ENCODE measurements around the gene CHM. TPM values are rescaled to one million over a fixed set of nuclear protein-coding genes. Genes with fewer than 3 reads are reported as not detected.

Gene CHM
- total RNA-seq: 10 to 100 TPM in 1 of 2 donors, 1 to 10 TPM in 1; 8.7 to 13.0 TPM

DNA sequence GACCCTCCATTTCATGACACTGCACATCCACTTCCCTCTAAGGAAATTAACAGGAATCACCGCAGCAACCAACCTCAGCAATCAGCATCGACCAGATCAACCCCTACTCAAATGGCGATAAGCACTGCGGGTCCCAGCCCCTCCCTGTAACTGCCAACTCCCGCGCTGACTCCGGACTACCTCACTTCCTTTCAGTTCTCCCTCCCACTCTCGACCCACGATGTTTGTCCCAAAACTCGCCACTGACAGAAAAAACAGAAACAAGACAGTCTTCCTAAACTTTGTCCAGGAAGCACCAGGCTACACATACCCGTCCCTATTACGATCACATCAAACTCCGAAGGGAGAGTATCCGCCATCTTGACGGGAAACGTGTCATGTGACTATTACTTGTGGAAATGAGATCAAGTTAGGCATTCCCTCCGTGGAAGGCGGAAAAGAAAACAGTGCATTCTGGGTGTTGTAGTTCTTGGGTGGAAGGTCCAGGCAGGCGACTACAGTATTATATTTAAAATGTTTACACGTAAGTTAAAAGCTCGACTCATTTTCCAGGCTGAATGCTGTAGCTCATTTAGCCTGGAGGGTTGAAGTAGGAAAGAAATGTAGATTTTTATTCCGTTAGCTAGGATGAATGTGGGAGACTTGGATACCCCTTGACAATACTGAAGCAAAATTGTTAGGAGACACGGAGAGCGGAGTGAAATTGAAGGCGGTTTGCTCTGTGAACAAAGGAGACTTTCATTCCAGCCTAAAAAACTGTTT lies at the start of gene CHM:
Gene CHM (minus strand): TSS at position 385 of the 762 bp plus-strand sequence. CDS start 26 bp downstream, at position 359.
- Histone ChIP-seq H3K9me3 (no peaks in the 10 kb centered on the region), H3K27ac (peak within 1 kb of the TSS; percentile 75 to 77), H3K36me3 (no peaks in the 10 kb centered on the region), H3K27me3 (no peaks in the 10 kb centered on the region), H3K4me3 (peak within 1 kb of the TSS; percentile 52 to 53), H3K4me1 (peaks cover 0 to 8% of the 10 kb centered on the region in 2 donors)
- peak; percentile 75 for DNase-seq (ENCODE audit: low spot score)
- no peak for TF ChIP-seq CTCF (IDR thresholded peaks at IDR 0.05)

GRCh38 chrX:86078650-86079049 lies 31.3 kb upstream of the CHM start:
- Histone ChIP-seq H3K9me3 (no peaks in the 10 kb centered on the region), H3K4me1 (no peaks in the 10 kb centered on the region), H3K36me3 (no peaks in the 10 kb centered on the region), H3K27me3 (no peaks in the 10 kb centered on the region), H3K4me3 (no peak overlapping the region), H3K27ac (no peak overlapping the region)
- no peak for DNase-seq (ENCODE audit: low spot score)
- no peak for TF ChIP-seq CTCF (IDR thresholded peaks at IDR 0.05)

DNA sequence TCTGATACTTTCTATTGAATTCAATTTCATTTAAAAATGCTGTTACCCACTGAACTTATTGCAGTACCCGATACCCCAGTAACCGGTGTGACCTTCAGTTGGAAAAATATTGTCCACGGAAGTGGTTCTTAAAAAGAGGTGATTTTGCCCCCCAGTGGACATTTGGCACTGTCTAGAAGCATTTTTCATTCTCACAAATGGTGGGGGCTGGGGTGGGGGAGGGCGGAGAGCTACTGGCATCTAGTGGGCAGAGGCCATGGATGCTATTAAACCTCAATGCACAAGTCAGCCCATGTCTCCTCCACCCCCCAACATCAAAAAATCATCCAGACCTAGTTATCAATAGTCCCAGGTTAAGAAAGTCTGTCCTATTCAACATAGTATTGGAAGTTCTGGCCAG lies 19.6 kb upstream of the CHM start:
- no peak for DNase-seq (ENCODE audit: low spot score)
- no peaks in the 10 kb centered on the region for H3K27me3 ChIP-seq
- TF ChIP-seq CTCF (IDR thresholded peaks at IDR 0.05): no peak

DNA sequence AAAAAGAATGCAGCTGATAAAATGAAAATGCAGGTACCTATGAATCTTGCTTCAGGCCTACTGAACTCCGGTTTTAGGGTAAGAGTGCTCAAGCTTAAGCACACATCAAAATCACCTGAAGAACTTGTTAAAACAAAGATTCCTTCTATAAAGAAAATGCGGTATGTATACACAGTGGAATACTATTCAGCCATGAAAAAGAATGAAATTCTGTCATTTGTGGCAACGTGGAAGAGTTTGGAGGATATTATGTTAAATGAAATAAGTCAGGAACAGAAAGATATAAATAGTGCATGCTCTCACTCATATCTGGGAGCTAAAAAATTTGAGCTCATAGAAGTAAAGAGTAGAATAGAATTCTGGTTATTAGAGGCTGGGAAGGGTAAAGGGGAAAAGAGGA lies 14.0 kb upstream of the CHM start:
- Histone ChIP-seq H3K9me3 (no peaks in the 10 kb centered on the region), H3K4me3 (no peak overlapping the region), H3K27ac (no peak overlapping the region), H3K27me3 (no peaks in the 10 kb centered on the region), H3K36me3 (no peaks in the 10 kb centered on the region), H3K4me1 (no peaks in the 10 kb centered on the region)
- TF ChIP-seq CTCF (IDR thresholded peaks at IDR 0.05): no peak
- no peak for DNase-seq (ENCODE audit: low spot score)

More for the DNA sequence above, 19.6 kb upstream of the CHM start:
- H3K4me1 ChIP-seq: no peaks in the 10 kb centered on the region
- no peak overlapping the region for H3K4me3 ChIP-seq
- no peaks in the 10 kb centered on the region for H3K36me3 ChIP-seq
- H3K27ac ChIP-seq: no peak overlapping the region
- H3K9me3 ChIP-seq: peaks cover 0 to 9% of the 10 kb centered on the region in 2 donors

DNA sequence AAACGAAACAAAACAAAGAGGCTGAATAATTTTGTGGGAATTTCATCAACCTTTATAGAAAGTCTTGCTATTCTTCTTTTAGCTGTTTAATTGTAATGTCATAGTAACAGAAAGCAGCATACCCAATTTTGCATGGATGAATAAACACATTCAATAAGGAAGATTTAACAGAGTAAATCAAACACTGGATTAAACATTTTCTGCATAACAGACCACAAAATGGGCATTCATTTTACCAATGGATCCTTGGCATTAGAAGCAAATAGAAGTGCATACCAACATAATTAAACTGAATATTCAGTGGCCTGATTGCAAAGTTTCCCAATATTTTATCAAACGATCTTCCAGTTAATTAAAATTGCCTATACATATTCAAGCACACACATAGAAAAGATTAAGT lies 4.4 kb upstream of the CHM start:
- Histone ChIP-seq H3K9me3 (no peaks in the 10 kb centered on the region), H3K4me1 (no peaks in the 10 kb centered on the region), H3K27me3 (no peaks in the 10 kb centered on the region), H3K36me3 (no peaks in the 10 kb centered on the region), H3K27ac (no peak overlapping the region), H3K4me3 (no peak overlapping the region)
- no peak for DNase-seq (ENCODE audit: low spot score)
- TF ChIP-seq CTCF (IDR thresholded peaks at IDR 0.05): no peak

DNA sequence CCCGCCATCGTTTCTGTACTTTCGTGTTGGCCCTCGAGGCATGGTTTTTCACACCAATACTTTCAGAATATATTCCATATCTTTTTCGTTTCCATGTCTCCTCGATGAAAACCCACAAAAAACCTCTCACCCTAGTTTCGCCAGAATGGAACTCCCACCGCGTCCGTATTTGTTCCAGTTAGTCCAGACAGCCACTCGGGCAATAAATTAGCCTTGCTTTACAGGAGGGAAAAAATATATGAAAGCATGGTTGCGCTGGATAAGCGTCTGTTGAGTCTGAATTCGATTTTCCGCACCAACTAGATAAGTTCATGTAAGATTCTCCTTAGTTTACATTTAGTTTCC lies 550 bp upstream of the CHM start:
- Histone ChIP-seq H3K4me3 (peak overlapping the region; percentile 52 to 53), H3K27ac (peak overlapping the region; percentile 75 to 77), H3K4me1 (peaks cover 0 to 8% of the 10 kb centered on the region in 2 donors), H3K36me3 (no peaks in the 10 kb centered on the region), H3K27me3 (no peaks in the 10 kb centered on the region), H3K9me3 (no peaks in the 10 kb centered on the region)
- no peak for TF ChIP-seq CTCF (IDR thresholded peaks at IDR 0.05)
- DNase-seq (ENCODE audit: low spot score): no peak

All from right atrium auricular region (tissue), 2 donors.